Activated T-helper 9 cell treated with anti-CD3 and anti-CD28 coated beads, Interleukin-2, amount 50 U/mL, for 16 hours (primary cell): ENCODE measurements around the gene SCAF1.

Experiments used
- DNase-seq: peaks from one replicate; pipeline ENCODE4 v3.0.0-alpha.2; 2020; ENCODE audit warnings: low read depth

Gene SCAF1

DNA sequence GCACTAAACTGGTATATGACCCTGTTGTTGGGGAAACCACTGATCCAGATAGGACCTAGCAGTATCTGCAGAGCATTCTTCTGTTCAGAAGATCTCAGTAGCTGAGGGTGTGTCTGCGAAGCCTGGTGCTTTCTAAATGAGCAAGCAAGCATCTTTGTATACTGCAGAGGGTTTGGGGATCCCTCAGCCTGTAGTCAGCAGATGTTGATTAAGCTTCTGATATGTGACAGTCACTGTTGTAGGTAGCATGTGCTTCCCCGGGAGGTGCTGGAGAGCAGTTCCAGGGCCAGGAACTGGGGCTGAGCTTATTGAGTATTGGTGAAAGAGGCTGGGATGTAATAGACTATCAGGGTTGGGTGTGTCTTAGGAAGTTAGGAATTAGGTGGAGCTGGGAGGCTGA is 1.5 kb downstream of the SCAF1 start:
- DNase-seq = no peak

DNA sequence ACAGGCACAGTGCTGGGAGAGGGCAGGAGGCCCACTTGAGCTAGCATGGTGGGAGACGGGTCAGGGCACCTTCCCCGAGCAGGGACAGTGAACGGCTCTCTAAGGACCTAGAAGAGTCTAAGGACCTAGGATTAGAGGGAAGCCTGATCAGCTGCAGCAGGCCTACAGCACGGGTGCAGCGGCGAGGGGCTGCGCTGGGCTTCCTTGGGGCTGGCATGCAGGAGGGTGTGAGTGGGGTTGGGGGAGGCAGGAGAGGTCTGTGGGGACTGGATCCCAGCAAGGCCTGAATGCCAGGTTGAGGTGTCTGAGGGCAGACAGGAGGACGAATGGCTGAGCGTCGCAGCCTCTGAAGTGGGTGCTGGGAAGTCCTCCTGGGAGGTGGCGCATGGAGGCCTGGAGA is 3.6 kb downstream of the SCAF1 start:
- no peak for DNase-seq

DNA sequence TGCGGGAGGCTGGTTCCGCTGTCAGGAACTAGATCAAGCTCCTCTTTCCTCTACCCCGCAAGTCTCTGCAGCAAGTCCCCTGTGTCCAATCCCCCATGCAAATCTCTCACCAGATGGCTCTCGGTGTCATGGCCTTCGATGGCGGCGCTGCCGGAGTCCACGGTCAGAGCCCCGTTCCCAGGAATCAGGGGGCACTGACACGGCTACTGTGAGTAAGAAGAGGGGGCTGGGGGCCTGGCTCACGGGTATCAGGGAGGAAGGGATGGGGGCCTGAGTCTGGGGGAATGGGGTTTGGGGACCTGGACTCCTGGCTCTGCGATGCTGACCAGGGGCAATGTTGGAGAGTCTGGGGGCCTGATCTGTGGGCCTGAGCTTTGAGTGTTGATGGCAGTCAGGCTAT is 4.0 kb downstream of the SCAF1 start:
- DNase-seq = no peak

DNA sequence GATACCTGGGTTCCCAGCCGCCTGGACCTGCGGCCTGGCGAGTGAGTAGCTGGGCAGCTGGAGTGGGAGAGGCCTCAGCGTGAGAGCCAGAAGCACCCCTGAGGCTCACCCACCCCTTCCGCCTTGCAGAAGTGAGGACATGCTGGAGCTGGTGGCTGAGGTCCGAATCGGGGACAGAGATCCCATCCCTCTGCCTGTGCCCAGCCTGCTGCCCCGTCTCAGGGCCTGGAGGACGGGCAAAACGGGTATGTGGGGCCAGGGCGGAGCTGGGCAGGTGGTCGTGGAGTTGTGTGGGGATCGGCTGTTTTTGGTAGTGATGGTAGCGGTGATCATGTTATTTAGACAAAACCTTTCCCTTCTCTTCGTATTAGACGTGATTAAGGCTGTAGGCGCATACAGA is 4.6 kb downstream of the SCAF1 start:
- DNase-seq = no peak

DNA sequence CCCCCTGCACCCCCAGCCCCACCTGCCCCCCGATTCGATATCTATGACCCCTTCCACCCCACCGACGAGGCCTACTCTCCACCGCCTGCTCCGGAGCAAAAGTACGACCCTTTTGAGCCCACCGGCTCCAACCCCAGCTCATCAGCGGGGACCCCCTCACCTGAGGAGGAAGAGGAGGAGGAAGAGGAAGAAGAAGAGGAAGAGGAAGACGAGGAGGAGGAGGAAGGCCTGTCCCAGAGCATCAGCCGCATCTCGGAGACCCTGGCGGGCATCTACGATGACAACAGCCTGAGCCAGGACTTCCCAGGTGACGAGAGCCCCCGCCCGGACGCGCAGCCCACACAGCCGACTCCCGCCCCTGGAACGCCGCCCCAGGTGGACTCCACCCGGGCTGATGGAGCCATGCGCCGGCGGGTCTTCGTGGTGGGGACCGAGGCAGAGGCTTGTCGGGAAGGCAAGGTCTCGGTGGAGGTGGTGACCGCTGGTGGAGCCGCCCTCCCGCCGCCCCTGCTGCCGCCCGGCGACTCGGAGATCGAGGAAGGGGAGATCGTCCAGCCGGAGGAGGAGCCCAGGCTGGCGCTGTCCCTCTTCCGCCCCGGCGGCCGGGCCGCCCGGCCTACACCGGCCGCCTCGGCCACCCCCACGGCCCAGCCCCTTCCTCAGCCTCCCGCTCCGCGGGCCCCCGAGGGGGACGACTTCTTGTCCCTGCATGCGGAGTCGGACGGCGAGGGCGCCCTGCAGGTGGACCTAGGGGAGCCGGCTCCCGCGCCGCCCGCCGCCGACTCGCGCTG is 9.2 kb downstream of the SCAF1 start:
- no peak for DNase-seq

GRCh38 chr19:49651820-49652550 is 10.0 kb downstream of the SCAF1 start:
- DNase-seq = no peak

DNA sequence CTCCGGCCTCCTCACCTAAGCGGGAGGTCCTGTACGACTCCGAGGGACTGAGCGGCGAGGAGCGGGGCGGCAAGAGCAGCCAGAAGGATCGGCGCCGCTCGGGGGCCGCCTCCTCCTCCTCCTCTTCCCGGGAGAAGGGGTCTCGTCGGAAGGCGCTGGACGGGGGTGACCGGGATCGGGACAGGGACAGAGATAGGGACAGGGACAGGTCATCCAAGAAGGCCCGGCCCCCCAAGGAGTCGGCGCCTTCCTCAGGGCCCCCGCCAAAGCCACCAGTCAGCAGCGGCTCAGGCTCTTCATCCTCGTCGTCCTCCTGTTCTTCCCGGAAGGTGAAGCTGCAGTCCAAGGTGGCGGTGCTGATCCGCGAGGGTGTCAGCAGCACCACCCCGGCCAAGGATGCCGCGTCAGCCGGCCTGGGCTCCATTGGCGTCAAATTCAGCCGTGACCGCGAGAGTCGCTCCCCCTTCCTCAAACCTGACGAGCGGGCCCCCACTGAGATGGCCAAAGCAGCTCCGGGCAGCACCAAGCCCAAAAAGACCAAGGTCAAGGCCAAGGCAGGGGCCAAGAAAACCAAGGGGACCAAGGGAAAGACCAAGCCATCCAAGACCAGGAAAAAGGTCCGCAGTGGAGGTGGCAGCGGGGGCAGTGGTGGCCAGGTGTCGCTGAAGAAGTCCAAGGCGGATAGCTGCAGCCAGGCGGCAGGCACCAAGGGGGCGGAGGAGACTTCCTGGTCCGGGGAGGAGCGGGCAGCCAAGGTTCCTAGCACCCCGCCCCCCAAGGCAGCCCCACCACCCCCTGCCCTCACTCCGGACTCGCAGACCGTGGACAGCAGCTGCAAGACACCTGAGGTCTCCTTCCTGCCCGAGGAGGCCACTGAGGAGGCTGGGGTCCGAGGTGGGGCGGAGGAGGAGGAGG is 10.8 kb downstream of the SCAF1 start:
- no peak for DNase-seq

- DNase-seq = no peak
Observed at GRCh38 chr19:49653466-49653806, 11.4 kb downstream of the SCAF1 start.

DNA sequence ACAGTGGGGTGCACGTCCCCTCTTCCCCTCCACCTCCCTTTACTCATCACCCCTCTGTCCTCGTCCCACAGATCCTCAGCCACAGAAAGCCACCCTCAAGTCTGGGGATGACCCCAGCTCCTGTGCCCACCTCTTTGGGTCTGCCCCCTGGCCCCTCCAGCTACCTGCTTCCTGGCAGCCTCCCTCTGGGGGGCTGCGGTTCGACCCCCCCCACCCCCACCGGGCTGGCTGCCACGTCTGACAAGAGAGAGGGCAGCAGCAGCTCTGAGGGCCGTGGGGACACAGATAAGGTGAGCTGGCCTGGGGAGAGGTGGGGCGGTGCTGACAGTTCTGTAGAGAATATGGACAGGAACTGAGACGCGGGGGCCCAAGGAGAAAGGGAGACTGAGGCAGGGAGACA is 12.6 kb downstream of the SCAF1 start:
- no peak for DNase-seq

GRCh38 chr19:49655570-49656455 is 13.8 kb downstream of the SCAF1 start:
- DNase-seq = no peak

DNA sequence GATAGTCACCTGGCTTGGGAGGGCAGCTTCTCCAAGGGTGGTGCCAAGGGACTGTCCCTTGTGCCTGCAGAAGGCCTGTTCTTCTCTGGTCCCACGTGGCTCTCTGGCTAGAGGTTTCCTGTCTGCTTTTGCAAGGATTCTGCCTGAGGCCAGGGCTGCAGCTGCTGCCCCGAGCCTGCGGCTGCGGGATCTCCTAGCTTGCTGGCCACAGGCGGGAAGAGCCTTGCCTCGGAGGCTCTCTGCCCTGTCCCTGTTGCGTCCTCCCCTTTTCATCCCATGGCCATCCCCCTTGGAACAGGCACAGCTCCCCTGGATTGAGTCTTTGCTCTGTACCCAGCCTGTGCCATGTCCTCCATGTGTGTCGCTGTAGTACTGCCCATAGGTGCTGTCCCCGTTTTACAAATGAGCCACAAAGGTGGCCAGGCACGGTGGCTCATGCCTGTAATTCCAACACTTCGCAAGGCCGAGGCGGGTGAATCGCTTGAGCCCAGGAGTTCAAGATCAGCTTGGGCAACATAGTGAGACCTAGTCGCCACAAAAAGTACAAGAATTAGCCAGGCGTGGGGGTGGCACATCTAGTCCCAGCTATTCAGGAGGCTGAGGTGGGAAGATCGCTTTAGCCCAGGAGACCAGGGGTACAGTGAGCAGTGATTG is 14.6 kb downstream of the SCAF1 start:
- no peak for DNase-seq

DNA sequence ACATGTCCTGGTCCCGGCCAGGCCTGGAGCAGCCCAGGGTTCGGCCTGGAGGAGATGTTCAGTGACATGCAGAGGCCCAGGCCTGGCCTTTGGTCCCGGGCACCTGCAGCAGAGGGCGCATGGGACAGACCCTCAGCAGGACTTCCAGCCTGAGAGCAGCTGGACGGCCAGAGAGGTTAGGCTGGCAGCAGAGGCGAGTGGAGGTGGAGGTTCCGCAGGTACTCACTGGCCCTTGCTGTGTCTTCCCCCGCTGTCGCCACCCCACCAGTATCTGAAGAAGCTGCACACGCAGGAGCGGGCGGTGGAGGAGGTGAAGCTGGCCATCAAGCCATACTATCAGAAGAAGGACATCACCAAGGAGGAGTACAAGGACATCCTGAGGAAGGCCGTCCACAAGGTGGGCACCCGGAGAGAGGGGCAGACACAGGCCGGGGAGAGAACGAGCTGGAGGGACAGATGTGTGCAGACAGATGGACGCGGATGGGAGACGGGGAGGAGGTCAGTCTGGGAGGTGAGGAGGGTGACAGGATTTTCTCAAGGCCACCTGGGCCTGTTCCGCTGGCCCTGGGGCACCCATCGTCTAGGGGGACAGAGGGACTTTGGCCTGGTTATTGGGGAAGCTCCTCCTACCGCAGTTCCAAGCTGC is 15.6 kb downstream of the SCAF1 start:
- DNase-seq = no peak

- no peak for DNase-seq
Observed at GRCh38 chr19:49658139-49658517, 16.1 kb downstream of the SCAF1 start.

DNA sequence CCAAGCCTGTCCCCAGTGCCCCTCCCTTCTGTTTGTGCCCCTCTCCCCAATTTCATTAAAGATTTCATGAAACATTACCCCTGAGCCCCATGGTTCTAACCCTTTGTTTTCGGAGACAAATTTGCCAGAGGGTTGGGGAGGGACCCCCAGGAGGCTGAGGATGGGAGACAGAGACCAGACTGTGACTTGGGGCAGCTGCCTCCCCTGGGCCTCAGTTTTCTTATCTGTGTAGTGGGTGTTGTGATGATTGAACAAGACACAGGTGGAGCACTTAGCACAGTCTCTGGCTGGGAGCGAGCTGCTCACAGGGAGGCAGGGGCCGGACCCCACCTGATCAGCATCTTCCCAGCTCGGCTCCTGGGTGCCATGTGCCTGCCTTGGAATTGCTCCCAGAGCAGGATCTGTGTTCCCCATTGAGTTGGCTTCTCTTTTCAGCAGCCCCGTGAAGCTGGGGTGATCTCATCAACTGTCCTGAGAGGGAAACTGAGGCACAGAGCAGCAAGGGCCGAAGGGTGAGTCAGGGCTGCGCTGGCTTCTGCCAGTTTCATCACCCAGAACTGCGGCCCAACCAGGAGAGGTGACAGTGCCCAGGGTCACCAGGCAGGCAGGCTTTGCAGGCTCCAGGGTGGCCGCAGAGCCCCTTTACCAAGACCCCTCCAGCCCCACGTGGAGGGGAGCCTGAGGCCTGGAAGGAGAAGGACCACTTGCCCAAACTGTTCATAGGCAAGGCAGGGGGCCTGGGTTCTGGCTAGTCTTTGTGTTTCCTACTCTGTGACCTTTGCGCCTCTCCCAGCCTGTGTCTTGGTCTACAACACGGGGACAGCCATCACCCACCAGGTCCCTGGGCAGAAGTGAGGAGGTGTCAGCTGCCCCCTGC is 16.8 kb downstream of the SCAF1 start:
- DNase-seq = no peak

- no peak for DNase-seq
Observed at GRCh38 chr19:49660338-49660961, 18.4 kb downstream of the SCAF1 start.

DNA sequence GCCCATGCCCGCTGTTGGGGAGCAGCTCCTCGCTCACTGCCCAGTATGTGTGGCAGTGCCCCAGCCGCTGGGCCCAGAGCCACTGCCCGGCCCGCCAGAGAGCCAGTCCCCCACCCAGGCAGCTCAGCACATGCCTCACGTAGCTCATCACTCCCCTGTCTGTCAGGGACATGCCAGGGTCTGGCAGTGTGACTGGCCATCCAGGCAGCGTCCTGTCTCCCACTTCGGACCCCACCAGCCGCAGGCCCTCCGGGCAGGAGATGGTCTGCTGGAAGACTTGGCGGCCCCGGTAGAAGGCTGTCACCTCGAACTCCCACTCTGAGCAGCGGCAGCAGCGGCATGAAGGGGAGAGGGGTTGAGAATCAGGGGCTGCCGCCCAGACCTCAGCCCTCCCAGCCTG is 20.0 kb downstream of the SCAF1 start:
- DNase-seq = no peak

- DNase-seq = no peak
Observed at GRCh38 chr19:49663224-49663623, 21.2 kb downstream of the SCAF1 start.

DNA sequence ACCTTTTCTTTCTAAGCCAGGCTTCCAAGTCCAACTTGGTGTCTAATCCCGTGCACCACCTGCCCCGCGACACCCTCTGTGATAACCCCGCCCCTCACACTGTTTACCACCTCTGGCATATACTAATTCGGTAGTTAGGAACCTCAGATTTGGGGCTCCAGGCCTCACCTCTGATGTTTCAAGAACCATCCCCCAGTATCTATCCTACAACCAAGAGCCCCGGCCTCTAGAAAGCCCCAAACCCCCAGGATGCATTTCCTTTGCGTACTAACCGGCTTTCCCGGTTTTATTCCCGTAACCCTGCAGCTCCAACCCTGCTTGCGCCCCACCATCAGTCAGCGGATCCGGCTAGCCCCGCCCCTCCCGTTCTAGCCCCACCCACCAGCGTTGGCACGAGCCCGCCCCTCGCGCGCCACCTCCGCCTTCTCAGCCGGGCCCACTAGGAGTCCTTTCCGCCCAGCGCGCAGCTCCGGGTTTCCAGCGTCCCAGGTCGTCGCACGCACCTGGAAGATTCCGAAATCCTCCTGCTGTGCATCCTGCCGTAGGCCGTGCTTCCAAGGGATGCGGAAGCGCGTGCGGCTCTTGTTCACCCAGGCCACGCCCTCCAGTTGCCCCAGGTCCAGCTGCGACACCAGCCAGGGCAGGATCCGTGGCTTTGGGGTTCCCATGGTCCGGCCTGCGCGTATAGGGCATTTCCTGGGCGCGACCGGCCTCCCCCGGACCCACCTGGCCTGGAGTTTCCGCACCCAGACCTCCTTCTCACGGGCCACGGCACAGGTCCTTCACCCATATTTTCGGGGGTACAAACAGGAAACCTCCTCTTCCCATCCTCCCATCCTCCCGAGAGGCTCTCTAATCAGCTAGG is 22.4 kb downstream of the SCAF1 start:
- peak; percentile 85 for DNase-seq
